ENCODE data around the gene GPC3. TPM values are rescaled to one million over a fixed set of nuclear protein-coding genes. Genes with fewer than 3 reads are reported as not detected.

GPC3 gene
- total RNA-seq, 1 experiment from 2014 or later = not detected

DNA sequence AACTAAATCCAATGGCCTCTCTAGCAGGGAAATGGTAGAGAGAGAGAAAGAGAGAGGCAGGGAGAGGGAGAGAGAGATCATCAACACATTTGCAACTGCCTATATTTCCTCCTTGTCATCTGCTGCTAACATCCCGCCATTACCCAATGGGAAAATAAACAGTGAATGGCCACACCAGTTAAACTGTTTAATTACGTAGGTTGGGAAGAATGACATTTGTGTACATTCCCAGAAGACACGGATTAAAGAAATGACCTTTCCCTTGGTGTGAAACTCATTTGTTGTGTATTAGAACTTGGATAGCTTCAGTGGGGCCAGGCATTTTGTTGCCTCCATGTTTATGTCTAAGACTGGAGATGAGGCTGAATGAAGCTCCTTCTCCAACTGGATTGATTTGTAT, 474.4 kb downstream of the GPC3 start:
- H4K20me1 ChIP-seq (ENCODE audit: insufficient read depth, low read depth, low read length) = no peaks in the 10 kb centered on the region
- no peaks in the 10 kb centered on the region for H3K79me2 ChIP-seq (ENCODE audit: low read length)
- no peak overlapping the region for H3K4me3 ChIP-seq (ENCODE audit: low read length)
- no peak overlapping the region for H3K4me2 ChIP-seq (ENCODE audit: low read depth, low read length, poor library complexity, severe bottlenecking)
- H3K36me3 ChIP-seq (ENCODE audit: insufficient read depth, low read length) = no peaks in the 10 kb centered on the region
- no peak overlapping the region for H3K9ac ChIP-seq (ENCODE audit: low read length)
- no peaks in the 10 kb centered on the region; the same call in 1 of the 2 replicates for H3K9me2 ChIP-seq (replicated peaks; ENCODE audit: insufficient read depth, low read length)
- no peak overlapping the region for H3K27ac ChIP-seq (ENCODE audit: low read length)
- DNase-seq = no peak
- H3K27me3 ChIP-seq (ENCODE audit: low read length) = no peaks in the 10 kb centered on the region
- H2AFZ ChIP-seq (ENCODE audit: low read length) = no peak overlapping the region
- H3K9me3 ChIP-seq (ENCODE audit: low read length) = no peaks in the 10 kb centered on the region
- H3K4me1 ChIP-seq (ENCODE audit: low read length) = no peaks in the 10 kb centered on the region

DNA sequence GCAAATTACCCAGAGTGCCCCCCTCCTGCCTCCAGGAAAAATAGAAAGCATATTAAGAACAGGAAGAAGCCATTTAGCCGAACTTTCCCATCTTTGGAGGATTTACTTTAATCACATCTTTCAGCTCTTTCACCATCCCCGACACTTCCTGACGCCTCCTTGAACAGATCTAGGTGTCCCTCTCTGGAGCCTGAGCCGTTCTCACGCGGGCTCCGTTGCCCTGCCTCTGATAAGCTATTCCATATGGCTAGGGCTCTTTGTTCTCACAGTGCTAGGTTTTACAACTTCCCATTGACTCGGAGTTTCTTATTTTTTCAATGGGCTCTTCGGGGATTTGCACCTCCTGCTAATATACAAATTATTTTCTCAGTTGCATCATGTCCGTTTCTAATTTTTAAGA, 488.0 kb downstream of the GPC3 start:
- Histone ChIP-seq H3K4me3 (ENCODE audit: low read length) (no peak overlapping the region), H2AFZ (ENCODE audit: low read length) (no peak overlapping the region), H3K79me2 (ENCODE audit: low read length) (no peaks in the 10 kb centered on the region), H3K27me3 (ENCODE audit: low read length) (no peaks in the 10 kb centered on the region), H3K9me3 (ENCODE audit: low read length) (no peaks in the 10 kb centered on the region), H3K9ac (ENCODE audit: low read length) (no peak overlapping the region), H3K9me2 (replicated peaks; ENCODE audit: insufficient read depth, low read length) (no peaks in the 10 kb centered on the region), H4K20me1 (ENCODE audit: insufficient read depth, low read depth, low read length) (no peaks in the 10 kb centered on the region), H3K4me2 (ENCODE audit: low read depth, low read length, poor library complexity, severe bottlenecking) (no peak overlapping the region), H3K36me3 (ENCODE audit: insufficient read depth, low read length) (no peaks in the 10 kb centered on the region), H3K4me1 (ENCODE audit: low read length) (no peaks in the 10 kb centered on the region), H3K27ac (ENCODE audit: low read length) (no peak overlapping the region)
- DNase-seq = no peak

DNA sequence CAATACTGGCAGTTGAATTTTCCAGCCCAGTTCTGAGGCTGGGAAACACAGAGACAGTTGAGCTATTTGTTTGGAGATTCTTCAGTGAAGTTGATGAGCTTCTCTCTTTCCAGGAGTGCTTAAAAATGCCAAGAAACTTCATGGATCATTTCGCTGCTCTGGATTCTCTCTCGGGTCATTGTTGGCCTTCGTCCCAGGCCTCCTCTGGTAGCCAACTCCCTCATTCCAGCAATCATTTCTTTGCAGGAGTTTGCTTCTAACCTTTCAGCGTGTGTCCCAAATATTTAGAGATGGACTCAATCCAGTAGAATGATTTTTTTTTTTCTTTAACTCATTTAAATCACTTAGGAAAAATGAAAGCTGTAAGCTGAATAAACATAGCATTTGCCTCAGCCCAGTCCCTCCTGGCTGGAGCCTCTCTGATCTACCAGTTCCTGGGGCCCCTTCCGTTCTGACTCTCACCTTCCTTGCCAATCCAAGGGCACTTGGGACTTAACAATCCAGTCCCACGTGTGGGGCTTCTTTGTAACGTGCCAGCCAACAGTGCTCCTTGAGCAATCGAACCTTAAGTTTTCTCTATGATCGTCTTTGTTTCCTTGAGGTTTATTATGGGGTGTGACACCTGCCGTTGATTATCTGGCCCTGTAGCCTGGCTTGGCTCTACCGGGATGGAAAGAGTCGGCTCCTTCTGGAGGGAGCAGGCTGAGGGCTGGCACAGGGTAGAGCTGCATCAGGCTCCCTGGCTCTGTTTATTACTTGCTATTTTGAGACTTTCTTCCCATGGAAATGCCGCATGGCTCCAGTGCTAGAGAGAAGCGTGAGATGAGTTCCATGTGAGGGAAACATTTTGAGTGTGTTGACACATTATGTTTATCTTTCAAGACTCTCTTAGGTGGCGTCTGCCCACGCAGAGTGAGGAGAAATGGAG, 489.7 kb downstream of the GPC3 start:
- Histone ChIP-seq H3K36me3 (ENCODE audit: insufficient read depth, low read length) (no peaks in the 10 kb centered on the region), H2AFZ (ENCODE audit: low read length) (no peak overlapping the region), H3K4me1 (ENCODE audit: low read length) (no peaks in the 10 kb centered on the region), H3K27ac (ENCODE audit: low read length) (no peak overlapping the region), H3K9me2 (replicated peaks; ENCODE audit: insufficient read depth, low read length) (no peaks in the 10 kb centered on the region), H3K27me3 (ENCODE audit: low read length) (no peaks in the 10 kb centered on the region), H3K4me3 (ENCODE audit: low read length) (no peak overlapping the region), H4K20me1 (ENCODE audit: insufficient read depth, low read depth, low read length) (no peaks in the 10 kb centered on the region), H3K9ac (ENCODE audit: low read length) (no peak overlapping the region), H3K4me2 (ENCODE audit: low read depth, low read length, poor library complexity, severe bottlenecking) (no peak overlapping the region), H3K79me2 (ENCODE audit: low read length) (no peaks in the 10 kb centered on the region), H3K9me3 (ENCODE audit: low read length) (no peaks in the 10 kb centered on the region)
- DNase-seq = no peak

DNA sequence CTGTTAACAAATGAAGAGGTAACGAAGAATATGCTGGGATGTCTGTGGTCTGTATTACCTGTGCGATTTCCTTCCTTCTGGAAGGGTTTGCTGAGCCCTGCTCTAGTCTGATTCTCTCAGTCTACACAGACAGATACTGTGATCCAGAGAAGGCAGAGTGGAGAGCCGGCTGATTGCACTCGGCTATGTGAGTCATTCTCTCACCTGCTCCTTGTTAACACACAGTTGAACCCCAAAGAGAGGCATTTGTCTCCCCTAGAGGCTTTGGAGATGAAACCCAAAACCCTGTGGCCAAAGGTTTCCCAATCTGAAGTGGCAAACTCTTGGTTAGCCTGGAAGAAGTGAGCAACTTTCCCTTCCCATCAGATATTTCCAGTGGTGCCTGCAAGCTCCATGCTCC, 492.0 kb downstream of the GPC3 start:
- no peak overlapping the region for H3K27ac ChIP-seq (ENCODE audit: low read length)
- no peaks in the 10 kb centered on the region for H3K36me3 ChIP-seq (ENCODE audit: insufficient read depth, low read length)
- no peaks in the 10 kb centered on the region for H3K79me2 ChIP-seq (ENCODE audit: low read length)
- H2AFZ ChIP-seq (ENCODE audit: low read length) = no peak overlapping the region
- no peak for DNase-seq
- H3K9ac ChIP-seq (ENCODE audit: low read length) = no peak overlapping the region
- no peak overlapping the region for H3K4me3 ChIP-seq (ENCODE audit: low read length)
- no peaks in the 10 kb centered on the region for H4K20me1 ChIP-seq (ENCODE audit: insufficient read depth, low read depth, low read length)
- no peaks in the 10 kb centered on the region for H3K4me1 ChIP-seq (ENCODE audit: low read length)
- no peaks in the 10 kb centered on the region for H3K9me3 ChIP-seq (ENCODE audit: low read length)
- no peaks in the 10 kb centered on the region for H3K27me3 ChIP-seq (ENCODE audit: low read length)
- no peaks in the 10 kb centered on the region for H3K9me2 ChIP-seq (replicated peaks; ENCODE audit: insufficient read depth, low read length)
- no peak overlapping the region for H3K4me2 ChIP-seq (ENCODE audit: low read depth, low read length, poor library complexity, severe bottlenecking)

DNA sequence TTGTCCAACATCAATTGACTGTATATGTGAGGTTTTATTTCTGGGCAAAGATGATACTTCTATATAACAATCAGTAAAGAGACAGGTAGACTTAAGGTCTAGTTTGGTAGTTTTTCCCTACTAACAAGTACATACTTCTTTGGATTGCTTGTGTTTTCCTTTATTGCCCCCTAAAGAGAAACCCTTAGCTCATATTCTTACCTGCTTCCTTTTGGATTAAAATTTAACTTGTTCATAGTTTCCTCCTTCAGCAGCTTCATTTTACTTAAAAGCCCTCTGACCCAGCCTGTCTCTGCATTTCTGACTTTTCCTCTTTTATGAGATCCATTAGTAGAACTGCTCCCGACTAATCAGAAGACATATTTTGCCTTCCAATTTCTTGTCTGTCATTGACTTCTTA, 494.4 kb downstream of the GPC3 start:
- Histone ChIP-seq H3K9me2 (replicated peaks; ENCODE audit: insufficient read depth, low read length) (no peaks in the 10 kb centered on the region), H3K4me3 (ENCODE audit: low read length) (no peak overlapping the region), H3K4me2 (ENCODE audit: low read depth, low read length, poor library complexity, severe bottlenecking) (no peak overlapping the region), H3K27me3 (ENCODE audit: low read length) (no peaks in the 10 kb centered on the region), H3K79me2 (ENCODE audit: low read length) (no peaks in the 10 kb centered on the region), H3K27ac (ENCODE audit: low read length) (no peak overlapping the region), H3K36me3 (ENCODE audit: insufficient read depth, low read length) (no peaks in the 10 kb centered on the region), H3K4me1 (ENCODE audit: low read length) (no peaks in the 10 kb centered on the region), H3K9me3 (ENCODE audit: low read length) (no peaks in the 10 kb centered on the region), H4K20me1 (ENCODE audit: insufficient read depth, low read depth, low read length) (no peaks in the 10 kb centered on the region), H2AFZ (ENCODE audit: low read length) (no peak overlapping the region), H3K9ac (ENCODE audit: low read length) (no peak overlapping the region)
- no peak for DNase-seq

Small RNA genes within 50 kb of the gene (small RNA-seq; reads per million reads assigned to genes)
- not detected for gene RNU6-203P
